ENCODE results near the gene GABPB2.

Gene GABPB2

GRCh38 chr1:151164732-151165280 is 94.2 kb downstream of the GABPB2 start:
- DNase-seq (ENCODE audit: low read depth in 2 of 2) = no peak

GRCh38 chr1:151165281-151165737 is 94.7 kb downstream of the GABPB2 start:
- no peak for DNase-seq (ENCODE audit: low read depth in 2 of 2)

GRCh38 chr1:151165738-151166504 is 95.4 kb downstream of the GABPB2 start, which contains the start of the genes LYSMD1 and SCNM1:
LYSMD1 (minus strand) TSS chr1:151165902; CDS start chr1:151165258, 644 bp downstream.
SCNM1 (plus strand) TSS chr1:151166144; CDS start chr1:151166153, 9 bp downstream.
- DNase-seq (ENCODE audit: low read depth in 2 of 2) = peak; percentile 80 to 88

- no peak for DNase-seq (ENCODE audit: low read depth in 2 of 2)
These were observed 96.0 kb downstream of the GABPB2 start for GRCh38 chr1:151166505-151166956.

- DNase-seq (ENCODE audit: low read depth in 2 of 2) = no peak
These were observed 96.6 kb downstream of the GABPB2 start for GRCh38 chr1:151167116-151167515.

GRCh38 chr1:151171190-151171589 is 100.6 kb downstream of the GABPB2 start:
- DNase-seq (ENCODE audit: low read depth in 2 of 2) = no peak
